ENCODE data around the gene GIGYF1.

Gene GIGYF1

DNA sequence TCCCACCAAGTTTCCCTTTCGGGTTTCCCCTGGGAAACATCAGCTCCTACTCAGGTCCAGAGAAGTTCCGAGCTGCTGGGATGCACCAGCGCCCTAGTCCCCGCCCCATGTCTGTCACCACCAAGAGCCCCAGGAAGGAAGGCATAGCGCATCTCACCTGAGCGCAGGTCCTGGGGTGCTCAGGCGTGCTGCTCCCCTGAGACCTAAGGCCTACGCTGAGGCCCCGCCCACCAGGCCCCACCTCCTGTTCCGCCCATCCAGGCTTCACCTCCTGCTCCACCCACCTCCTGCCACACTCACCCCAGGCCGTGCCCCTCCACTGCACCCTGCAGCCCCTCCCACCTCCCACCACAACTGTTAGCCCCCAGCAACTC is 51.5 kb downstream of the GIGYF1 start:
- H3K4me3 ChIP-seq (ENCODE audit: low read length), result no peak overlapping the region
- no peak overlapping the region for H3K27ac ChIP-seq (ENCODE audit: low read depth, low read length)
- no peak overlapping the region for H3K9ac ChIP-seq (ENCODE audit: low read length)
- no peaks in the 10 kb centered on the region for H3K36me3 ChIP-seq (ENCODE audit: control insufficient read depth, insufficient read depth, low read length)
- no peaks in the 10 kb centered on the region for H3K4me1 ChIP-seq (ENCODE audit: control insufficient read depth, insufficient read depth, low read length)
- peaks cover 2% of the 10 kb centered on the region for H3K27me3 ChIP-seq (ENCODE audit: control insufficient read depth, insufficient read depth, low read length)

DNA sequence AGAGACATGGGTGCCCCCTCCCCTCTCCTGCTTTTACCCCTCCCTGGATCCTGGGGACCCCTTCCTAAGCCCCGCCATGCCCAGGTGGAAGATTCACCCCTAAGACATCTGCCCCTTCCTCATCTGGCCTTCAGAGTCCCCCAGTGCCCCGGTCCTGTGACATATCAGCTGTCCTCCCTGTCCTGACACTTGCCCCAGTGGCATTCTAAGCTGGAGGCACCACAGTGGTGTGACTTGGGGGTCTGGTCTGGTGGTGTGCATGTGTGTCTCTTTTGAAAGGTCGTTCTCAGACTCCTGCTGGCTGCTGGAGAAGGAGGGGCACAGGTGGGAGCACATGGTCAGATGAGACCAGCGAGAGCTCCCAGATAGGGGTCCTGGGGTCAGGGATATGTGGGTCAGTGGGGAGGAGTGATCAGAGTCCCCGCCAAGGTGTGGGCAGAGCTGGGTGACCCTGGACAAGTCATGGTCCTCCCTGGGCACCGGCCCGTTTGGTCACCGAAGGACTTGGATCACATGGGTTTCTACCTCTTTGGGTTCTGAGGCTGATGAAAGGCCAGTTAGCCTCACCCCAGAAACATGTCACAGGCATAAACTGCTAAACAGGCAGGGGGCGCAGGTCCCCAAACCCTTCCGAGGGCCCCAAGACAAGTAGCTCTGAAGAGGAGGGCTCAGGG is 52.1 kb downstream of the GIGYF1 start:
- no peak overlapping the region for H3K4me3 ChIP-seq (ENCODE audit: low read length)
- H3K4me1 ChIP-seq (ENCODE audit: control insufficient read depth, insufficient read depth, low read length), result no peaks in the 10 kb centered on the region
- H3K9ac ChIP-seq (ENCODE audit: low read length), result no peak overlapping the region
- H3K36me3 ChIP-seq (ENCODE audit: control insufficient read depth, insufficient read depth, low read length), result no peaks in the 10 kb centered on the region
- H3K27me3 ChIP-seq (ENCODE audit: control insufficient read depth, insufficient read depth, low read length), result peaks cover 2% of the 10 kb centered on the region
- H3K27ac ChIP-seq (ENCODE audit: low read depth, low read length), result no peak overlapping the region

DNA sequence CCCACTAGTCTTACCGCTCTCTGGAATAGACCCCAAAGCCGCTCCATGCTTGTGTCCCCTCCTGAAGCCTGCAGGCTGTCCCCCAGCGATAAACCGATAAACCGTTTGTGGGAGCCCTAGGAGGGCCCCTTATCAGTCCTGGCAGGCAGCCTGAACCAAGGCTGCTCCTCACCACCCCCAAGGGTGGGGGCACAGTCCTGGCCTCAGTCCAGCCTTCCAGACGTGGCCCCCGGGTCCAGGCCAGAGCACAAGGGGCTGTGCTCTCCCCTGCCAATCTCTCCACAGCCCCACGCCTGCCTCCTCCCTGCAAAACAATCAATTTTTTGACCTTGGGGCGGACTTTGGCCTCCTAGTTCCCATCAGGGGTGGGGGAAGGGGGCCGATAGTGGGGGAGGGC is 52.6 kb downstream of the GIGYF1 start, which contains the start of gene TFR2:
Gene TFR2 (minus strand): TSS at position 90 of the 397 bp plus-strand sequence. CDS start 43 bp downstream, at position 47.
- no peak within 1 kb of the TSS for H3K4me3 ChIP-seq (ENCODE audit: low read length)
- H3K36me3 ChIP-seq (ENCODE audit: control insufficient read depth, insufficient read depth, low read length), result no peaks in the 10 kb centered on the region
- H3K27me3 ChIP-seq (ENCODE audit: control insufficient read depth, insufficient read depth, low read length), result peaks cover 2% of the 10 kb centered on the region
- H3K9ac ChIP-seq (ENCODE audit: low read length), result no peak within 1 kb of the TSS
- no peak within 1 kb of the TSS for H3K27ac ChIP-seq (ENCODE audit: low read depth, low read length)
- no peaks in the 10 kb centered on the region for H3K4me1 ChIP-seq (ENCODE audit: control insufficient read depth, insufficient read depth, low read length)

DNA sequence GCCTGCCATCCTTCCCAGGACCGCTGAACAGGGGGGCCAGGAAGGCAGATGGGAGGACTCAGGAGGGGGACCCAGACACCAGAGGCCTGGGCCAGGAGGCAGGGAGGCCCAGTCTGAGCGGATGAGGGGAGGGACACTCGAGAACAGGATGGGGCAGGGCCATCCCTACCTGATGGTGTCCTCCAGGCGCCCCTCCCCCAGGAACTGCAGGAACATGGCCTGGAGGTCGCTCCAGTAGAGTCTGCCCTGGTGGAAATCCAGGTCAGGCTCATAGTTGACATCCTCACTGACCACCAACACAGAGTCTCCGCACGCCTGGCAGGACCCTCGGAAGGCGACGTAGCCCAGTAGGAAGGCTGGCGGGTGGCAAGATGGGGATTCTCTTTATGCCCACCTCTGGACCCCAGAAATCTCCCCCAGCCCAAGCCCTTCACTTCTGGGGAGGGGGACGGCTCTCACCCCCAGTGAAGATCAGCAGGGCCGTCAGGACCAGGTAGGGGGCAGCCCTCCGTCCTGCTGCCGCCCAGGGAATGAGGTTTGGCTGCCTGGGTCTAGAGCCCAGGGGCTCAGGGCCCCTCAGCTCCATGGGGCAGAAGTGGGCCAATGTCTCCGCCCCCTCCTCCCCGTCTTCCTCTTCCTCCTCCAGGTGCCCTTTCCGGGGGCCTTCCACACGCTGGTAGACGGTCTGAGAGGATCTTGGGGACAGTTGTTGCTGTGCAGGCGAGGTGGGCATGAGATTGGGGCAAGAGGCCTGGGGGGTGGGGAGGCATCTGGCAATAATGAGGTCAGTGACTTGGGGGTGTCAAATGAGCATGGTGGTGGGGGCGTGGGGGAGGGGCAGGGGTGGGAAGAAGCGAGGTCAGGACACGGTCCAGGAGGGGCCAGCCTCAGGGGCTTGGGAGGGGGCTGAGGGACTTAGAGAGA is 53.3 kb downstream of the GIGYF1 start:
- Histone ChIP-seq H3K27me3 (ENCODE audit: control insufficient read depth, insufficient read depth, low read length) (peaks cover 2% of the 10 kb centered on the region), H3K27ac (ENCODE audit: low read depth, low read length) (no peak overlapping the region)

DNA sequence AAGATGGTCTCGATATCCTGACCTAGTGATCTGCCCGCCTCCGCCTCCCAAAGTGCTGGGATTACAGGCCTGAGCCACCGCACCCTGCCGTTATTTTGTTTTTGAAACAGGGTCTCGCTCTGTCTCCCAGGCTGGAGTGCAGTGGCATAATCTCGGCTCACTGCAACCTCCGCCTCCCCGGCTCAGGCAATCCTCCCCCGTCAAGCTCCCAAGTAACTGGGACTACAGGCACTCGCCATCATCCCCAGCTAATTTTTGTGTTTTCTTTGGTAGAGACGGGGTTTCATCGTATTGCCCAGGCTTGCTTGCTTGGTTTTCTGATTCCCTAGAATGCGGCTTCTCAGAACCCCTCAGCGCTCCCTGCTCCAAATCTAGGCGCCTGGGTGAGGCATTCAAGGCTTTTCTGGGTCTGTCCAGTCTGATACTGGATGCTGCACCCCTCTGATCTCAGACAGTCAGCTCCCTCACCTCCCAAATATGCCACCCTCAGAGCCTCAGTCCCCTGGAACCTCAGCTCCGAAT is 54.0 kb downstream of the GIGYF1 start:
- Histone ChIP-seq H3K27me3 (ENCODE audit: control insufficient read depth, insufficient read depth, low read length) (peaks cover 2% of the 10 kb centered on the region), H3K36me3 (ENCODE audit: control insufficient read depth, insufficient read depth, low read length) (no peaks in the 10 kb centered on the region), H3K4me3 (ENCODE audit: low read length) (no peak overlapping the region), H3K4me1 (ENCODE audit: control insufficient read depth, insufficient read depth, low read length) (no peaks in the 10 kb centered on the region), H3K9ac (ENCODE audit: low read length) (no peak overlapping the region), H3K27ac (ENCODE audit: low read depth, low read length) (no peak overlapping the region)

More for the DNA sequence above, 53.3 kb downstream of the GIGYF1 start:
- Histone ChIP-seq H3K36me3 (ENCODE audit: control insufficient read depth, insufficient read depth, low read length) (no peaks in the 10 kb centered on the region), H3K9ac (ENCODE audit: low read length) (no peak overlapping the region), H3K4me1 (ENCODE audit: control insufficient read depth, insufficient read depth, low read length) (no peaks in the 10 kb centered on the region), H3K4me3 (ENCODE audit: low read length) (no peak overlapping the region)

DNA sequence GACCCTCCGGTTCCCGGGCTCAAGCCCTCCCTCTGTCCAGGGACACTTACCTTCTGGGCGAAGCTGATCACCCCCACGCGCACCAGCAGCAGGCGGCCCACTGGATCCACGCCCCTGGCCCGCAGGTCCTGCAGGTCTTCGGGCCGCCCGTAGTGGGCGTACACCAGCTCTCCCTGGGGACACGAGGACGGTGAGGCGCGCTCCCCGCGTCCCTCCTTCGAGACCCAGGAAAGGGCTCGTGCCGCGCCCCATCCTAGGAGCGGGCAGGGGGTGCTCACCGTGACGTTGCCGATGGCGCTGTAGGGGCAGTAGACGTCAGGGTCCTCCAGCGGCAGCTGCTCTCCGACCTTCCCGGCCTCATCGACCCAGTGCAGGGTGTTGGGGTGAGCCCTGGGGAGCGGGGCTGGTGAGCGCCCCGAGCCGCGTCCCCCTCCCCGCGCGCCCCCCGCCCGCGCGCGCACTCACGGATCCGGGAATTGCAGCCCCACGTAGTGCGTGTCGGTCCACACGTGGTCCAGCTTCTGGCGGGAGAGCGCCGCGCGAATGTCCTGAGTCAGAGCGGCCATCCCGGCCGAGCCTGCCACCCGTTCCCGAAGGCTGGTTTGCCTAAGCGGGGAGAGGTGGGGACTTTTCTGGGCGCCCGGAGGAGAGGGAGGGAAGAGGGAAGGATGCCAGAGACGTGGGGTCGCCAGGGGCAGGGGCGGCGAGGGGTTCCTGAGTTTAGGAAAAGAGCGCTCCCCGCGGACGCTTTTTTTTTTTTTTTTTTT is 60.9 kb downstream of the GIGYF1 start:
- Histone ChIP-seq H3K27ac (ENCODE audit: low read depth, low read length) (no peak overlapping the region), H3K36me3 (ENCODE audit: control insufficient read depth, insufficient read depth, low read length) (no peaks in the 10 kb centered on the region), H3K9ac (ENCODE audit: low read length) (no peak overlapping the region), H3K27me3 (ENCODE audit: control insufficient read depth, insufficient read depth, low read length) (peaks cover 3% of the 10 kb centered on the region), H3K4me3 (ENCODE audit: low read length) (peak overlapping the region; percentile 12), H3K4me1 (ENCODE audit: control insufficient read depth, insufficient read depth, low read length) (peaks cover 2% of the 10 kb centered on the region)

DNA sequence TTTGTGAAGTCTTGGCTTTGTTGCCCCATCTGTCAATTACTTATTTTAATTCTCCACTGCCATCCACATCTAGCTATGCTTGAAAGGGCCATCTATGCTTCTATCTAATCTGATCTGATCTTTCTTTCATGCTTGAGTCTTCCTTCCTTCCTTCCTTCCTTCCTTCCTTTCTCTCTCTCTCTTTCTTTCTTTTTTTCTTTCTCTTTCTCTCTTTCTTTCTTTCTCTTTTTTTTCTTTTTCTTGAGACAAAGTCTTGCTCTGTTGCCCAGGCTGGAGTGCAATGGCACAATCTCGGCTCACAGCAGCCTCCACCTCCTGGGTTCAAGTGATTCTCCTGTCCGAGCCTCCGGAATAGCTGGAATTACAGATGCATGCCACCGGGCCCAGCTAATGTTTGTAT is 64.0 kb downstream of the GIGYF1 start:
- H3K27me3 ChIP-seq (ENCODE audit: control insufficient read depth, insufficient read depth, low read length), result peaks cover 3% of the 10 kb centered on the region
- no peak overlapping the region for H3K27ac ChIP-seq (ENCODE audit: low read depth, low read length)
- H3K9ac ChIP-seq (ENCODE audit: low read length), result no peak overlapping the region
- no peaks in the 10 kb centered on the region for H3K36me3 ChIP-seq (ENCODE audit: control insufficient read depth, insufficient read depth, low read length)
- H3K4me3 ChIP-seq (ENCODE audit: low read length), result no peak overlapping the region
- H3K4me1 ChIP-seq (ENCODE audit: control insufficient read depth, insufficient read depth, low read length), result peaks cover 2% of the 10 kb centered on the region
